Measurements from ENCODE around the gene TOR3A. TPM values are rescaled to one million over a fixed set of nuclear protein-coding genes. Genes with fewer than 3 reads are reported as not detected.
A peak's percentile ranks its signal among the peaks of the same experiment; 100 is the strongest.
"Not testable (repeated sequence)": the region's sequence is repeated elsewhere in the genome, so short reads cannot be mapped to it uniquely, and the experiment has no call there.

TOR3A gene
- total RNA-seq, 1 experiment from 2014 or later, result 51.5 TPM

- Histone ChIP-seq H3K9me3 (ENCODE audit: control insufficient read depth, insufficient read depth, low read depth, low read length) (no peaks in the 10 kb centered on the region), H3K27me3 (ENCODE audit: control insufficient read depth, insufficient read depth, low read length) (no peaks in the 10 kb centered on the region), H3K27ac (ENCODE audit: low read length) (no peak overlapping the region), H3K36me3 (ENCODE audit: control insufficient read depth, insufficient read depth, low read length) (no peaks in the 10 kb centered on the region), H3K4me3 (ENCODE audit: low read depth in 2 of 2, low read length in 2 of 2) (no peak overlapping the region), H3K4me1 (ENCODE audit: control insufficient read depth, insufficient read depth, low read length) (peaks cover 10% of the 10 kb centered on the region)
- peak; percentile 39 for ATAC-seq
- ChIA-PET POLR2A (no interaction called here), CTCF (interaction anchor here (0.6 kb wide), 2 partner anchors 20 to 32 kb away, joined by 3 to 4 read pairs; no protein-coding TSS in a partner anchor)
- BruUV-seq (replicated peaks), result no TSS peak
- intact Hi-C loops (cut with micrococcal nuclease; ENCODE audit: unreplicated experiment), result no loop called here
- no peak for TF ChIP-seq SIN3A (IDR thresholded peaks at IDR 0.05; ENCODE audit: borderline replicate concordance, insufficient read depth, low read depth, low read length)
- in situ Hi-C loops (cut with HindIII; ENCODE audit: low pct_unique_long_range_greater_than_20kb, low sequenced_read_pairs), result no loop called here
- no peak for DNase-seq (ENCODE audit: low read depth, low spot score)
Observed at GRCh38 chr1:179137617-179138255, 55.9 kb downstream of the TOR3A start.

- H3K36me3 ChIP-seq (ENCODE audit: control insufficient read depth, insufficient read depth, low read length); ATAC-seq; BruUV-seq (replicated peaks); DNase-seq (ENCODE audit: low read depth, low spot score); H3K4me3 ChIP-seq (ENCODE audit: low read depth in 2 of 2, low read length in 2 of 2); POLR2A ChIA-PET; in situ Hi-C loops (cut with HindIII; ENCODE audit: low pct_unique_long_range_greater_than_20kb, low sequenced_read_pairs); H3K27ac ChIP-seq (ENCODE audit: low read length); CTCF ChIA-PET; intact Hi-C loops (cut with micrococcal nuclease; ENCODE audit: unreplicated experiment); H3K9me3 ChIP-seq (ENCODE audit: control insufficient read depth, insufficient read depth, low read depth, low read length); H3K27me3 ChIP-seq (ENCODE audit: control insufficient read depth, insufficient read depth, low read length): not testable (repeated sequence)
- H3K4me1 ChIP-seq (ENCODE audit: control insufficient read depth, insufficient read depth, low read length), result peaks cover 19% of the 10 kb centered on the region
Observed at GRCh38 chr1:179138755-179139154, 56.9 kb downstream of the TOR3A start.

- H3K4me3 ChIP-seq (ENCODE audit: low read depth in 2 of 2, low read length in 2 of 2), result peak overlapping the region; percentile 45 to 52
- CTCF ChIA-PET, result no interaction called here
Observed at GRCh38 chr1:179141592-179142251, 59.9 kb downstream of the TOR3A start.

More at GRCh38 chr1:179141592-179142251, 59.9 kb downstream of the TOR3A start:
- DNase-seq (ENCODE audit: low read depth, low spot score) (no peak), ATAC-seq (0 out of 2 replicates have a peak, but pooled peaks have one; percentile 58)
- POLR2A ChIA-PET, result interaction anchor here (0.6 kb wide), 1 partner anchor 209 kb away, joined by 3 read pairs; no protein-coding TSS in a partner anchor
- intact Hi-C loops (cut with micrococcal nuclease; ENCODE audit: unreplicated experiment), result no loop called here
- Histone ChIP-seq H3K36me3 (ENCODE audit: control insufficient read depth, insufficient read depth, low read length) (no peaks in the 10 kb centered on the region), H3K27me3 (ENCODE audit: control insufficient read depth, insufficient read depth, low read length) (no peaks in the 10 kb centered on the region), H3K9me3 (ENCODE audit: control insufficient read depth, insufficient read depth, low read depth, low read length) (no peaks in the 10 kb centered on the region; the same call in 1 of the 2 replicates), H3K27ac (ENCODE audit: low read length) (peak overlapping the region; percentile 83), H3K4me1 (ENCODE audit: control insufficient read depth, insufficient read depth, low read length) (peaks cover 19% of the 10 kb centered on the region)
- TF ChIP-seq SIN3A (IDR thresholded peaks at IDR 0.05; ENCODE audit: borderline replicate concordance, insufficient read depth, low read depth, low read length), result no peak
- TF ChIP-seq, protein P1, sequence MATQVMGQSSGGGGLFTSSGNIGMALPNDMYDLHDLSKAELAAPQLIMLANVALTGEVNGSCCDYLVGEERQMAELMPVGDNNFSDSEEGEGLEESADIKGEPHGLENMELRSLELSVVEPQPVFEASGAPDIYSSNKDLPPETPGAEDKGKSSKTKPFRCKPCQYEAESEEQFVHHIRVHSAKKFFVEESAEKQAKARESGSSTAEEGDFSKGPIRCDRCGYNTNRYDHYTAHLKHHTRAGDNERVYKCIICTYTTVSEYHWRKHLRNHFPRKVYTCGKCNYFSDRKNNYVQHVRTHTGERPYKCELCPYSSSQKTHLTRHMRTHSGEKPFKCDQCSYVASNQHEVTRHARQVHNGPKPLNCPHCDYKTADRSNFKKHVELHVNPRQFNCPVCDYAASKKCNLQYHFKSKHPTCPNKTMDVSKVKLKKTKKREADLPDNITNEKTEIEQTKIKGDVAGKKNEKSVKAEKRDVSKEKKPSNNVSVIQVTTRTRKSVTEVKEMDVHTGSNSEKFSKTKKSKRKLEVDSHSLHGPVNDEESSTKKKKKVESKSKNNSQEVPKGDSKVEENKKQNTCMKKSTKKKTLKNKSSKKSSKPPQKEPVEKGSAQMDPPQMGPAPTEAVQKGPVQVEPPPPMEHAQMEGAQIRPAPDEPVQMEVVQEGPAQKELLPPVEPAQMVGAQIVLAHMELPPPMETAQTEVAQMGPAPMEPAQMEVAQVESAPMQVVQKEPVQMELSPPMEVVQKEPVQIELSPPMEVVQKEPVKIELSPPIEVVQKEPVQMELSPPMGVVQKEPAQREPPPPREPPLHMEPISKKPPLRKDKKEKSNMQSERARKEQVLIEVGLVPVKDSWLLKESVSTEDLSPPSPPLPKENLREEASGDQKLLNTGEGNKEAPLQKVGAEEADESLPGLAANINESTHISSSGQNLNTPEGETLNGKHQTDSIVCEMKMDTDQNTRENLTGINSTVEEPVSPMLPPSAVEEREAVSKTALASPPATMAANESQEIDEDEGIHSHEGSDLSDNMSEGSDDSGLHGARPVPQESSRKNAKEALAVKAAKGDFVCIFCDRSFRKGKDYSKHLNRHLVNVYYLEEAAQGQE (IDR thresholded peaks at IDR 0.05; ENCODE audit: insufficient read depth in 1 of 2, low read depth in 2 of 2, low read length in 1 of 2), result no peak
- TF ChIP-seq, protein P2, sequence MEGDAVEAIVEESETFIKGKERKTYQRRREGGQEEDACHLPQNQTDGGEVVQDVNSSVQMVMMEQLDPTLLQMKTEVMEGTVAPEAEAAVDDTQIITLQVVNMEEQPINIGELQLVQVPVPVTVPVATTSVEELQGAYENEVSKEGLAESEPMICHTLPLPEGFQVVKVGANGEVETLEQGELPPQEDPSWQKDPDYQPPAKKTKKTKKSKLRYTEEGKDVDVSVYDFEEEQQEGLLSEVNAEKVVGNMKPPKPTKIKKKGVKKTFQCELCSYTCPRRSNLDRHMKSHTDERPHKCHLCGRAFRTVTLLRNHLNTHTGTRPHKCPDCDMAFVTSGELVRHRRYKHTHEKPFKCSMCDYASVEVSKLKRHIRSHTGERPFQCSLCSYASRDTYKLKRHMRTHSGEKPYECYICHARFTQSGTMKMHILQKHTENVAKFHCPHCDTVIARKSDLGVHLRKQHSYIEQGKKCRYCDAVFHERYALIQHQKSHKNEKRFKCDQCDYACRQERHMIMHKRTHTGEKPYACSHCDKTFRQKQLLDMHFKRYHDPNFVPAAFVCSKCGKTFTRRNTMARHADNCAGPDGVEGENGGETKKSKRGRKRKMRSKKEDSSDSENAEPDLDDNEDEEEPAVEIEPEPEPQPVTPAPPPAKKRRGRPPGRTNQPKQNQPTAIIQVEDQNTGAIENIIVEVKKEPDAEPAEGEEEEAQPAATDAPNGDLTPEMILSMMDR (IDR thresholded peaks at IDR 0.05), result no peak
- TF ChIP-seq POLR2AphosphoS5 (IDR thresholded peaks at IDR 0.05; ENCODE audit: low read depth, low read length), result no peak
- BruUV-seq (replicated peaks), result no TSS peak
- in situ Hi-C loops (cut with HindIII; ENCODE audit: low pct_unique_long_range_greater_than_20kb, low sequenced_read_pairs), result no loop called here
